AG04450 (cell line): ENCODE measurements around the gene COL9A2. TPM values are rescaled to one million over a fixed set of nuclear protein-coding genes. Genes with fewer than 3 reads are reported as not detected.

Source experiments
- CTCF ChIA-PET: fragments of 300-600, 350-600 bp; formaldehyde crosslinking; extraction: SDS; loops from one replicate; lab custom pipeline; 2022; ENCODE audit warnings: antibody characterized with exemption, inconsistent platforms; lab: Charles Lee
- POLR2A ChIA-PET: fragments of 350-600 bp; formaldehyde crosslinking; extraction: SDS; loops from one replicate; lab custom pipeline; 2021; ENCODE audit warnings: antibody characterized with exemption, inconsistent platforms; lab: Yijun Ruan, JAX
- DNase-seq: peaks from one replicate; pipeline ENCODE4 v3.0.0-alpha.2; 2011; ENCODE audit warnings: low read depth, low spot score
- H3K27ac ChIP-seq: one replicate; pipeline ENCODE4 v1.5.1; 2012; ENCODE audit warnings: low read depth, low read length, control low read depth
- H3K27me3 ChIP-seq: one replicate; pipeline ENCODE4 v1.6.0; 2012; ENCODE audit warnings: low read length; ENCODE audit not compliant: control insufficient read depth, insufficient read depth
- H3K4me3 ChIP-seq: 2 replicates; pipeline ENCODE4 v1.5.1; 2011; ENCODE audit warnings: mild to moderate bottlenecking, low read depth, low read length, control low read depth
- H3K9me3 ChIP-seq: 2 replicates; pipeline ENCODE4 v1.5.1; 2012; ENCODE audit warnings: low read length; ENCODE audit not compliant: control insufficient read depth, insufficient read depth
- CTCF ChIP-seq: IDR thresholded peaks from 2 replicates; pipeline ENCODE4 v1.5.1; 2011; ENCODE audit warnings: low read depth, low read length, control low read depth, inconsistent platforms
- polyA plus RNA-seq: library from polyadenylated mRNA; depleted of rRNA; stranded (reverse); fragments of >200 nt; gene quantifications from 2 replicates; pipeline ENCODE4 v1.2.3, GENCODE V29; 2011

The COL9A2 gene
- polyA plus RNA-seq, 1 experiment, result 1.1 TPM

GRCh38 chr1:40270152-40270834, 46.8 kb downstream of the COL9A2 start:
- ChIA-PET POLR2A (no interaction called here), CTCF (interaction anchor here (1.1 to 5.3 kb wide), 2 partner anchors 45 to 117 kb away, joined by 3 to 14 read pairs; no protein-coding TSS in a partner anchor)
- H3K9me3 ChIP-seq, result no peaks in the 10 kb centered on the region
- H3K27me3 ChIP-seq, result no peaks in the 10 kb centered on the region
- no peak overlapping the region for H3K4me3 ChIP-seq
- H3K27ac ChIP-seq, result no peak overlapping the region
- TF ChIP-seq CTCF, result no peak
- no peak for DNase-seq

- Histone ChIP-seq H3K4me3 (no peak overlapping the region), H3K27me3 (no peaks in the 10 kb centered on the region), H3K27ac (peak overlapping the region; percentile 66), H3K9me3 (no peaks in the 10 kb centered on the region)
- CTCF ChIA-PET, result interaction anchor here (0.6 to 1.0 kb wide), 3 partner anchors 47 to 137 kb away, joined by 3 to 7 read pairs (median 3); no protein-coding TSS in a partner anchor
- no peak for DNase-seq
- TF ChIP-seq CTCF, result no peak
- POLR2A ChIA-PET, result interaction anchor here (0.6 kb wide), 1 partner anchor 183 kb away, joined by 3 read pairs; no protein-coding TSS in a partner anchor
Observed at GRCh38 chr1:40268211-40268610, 48.9 kb downstream of the COL9A2 start.

- ChIA-PET CTCF (interaction anchor here (0.6 to 1.9 kb wide), 5 partner anchors 47 to 189 kb away, joined by 3 to 7 read pairs (median 3); no protein-coding TSS in a partner anchor), POLR2A (interaction anchor here (0.6 kb wide), 1 partner anchor 183 kb away, joined by 3 read pairs; no protein-coding TSS in a partner anchor)
- Histone ChIP-seq H3K27me3 (no peaks in the 10 kb centered on the region), H3K27ac (no peak overlapping the region), H3K9me3 (no peaks in the 10 kb centered on the region), H3K4me3 (no peak overlapping the region)
- peak; percentile 87 for DNase-seq
- TF ChIP-seq CTCF, result no peak
Observed at GRCh38 chr1:40267767-40268187, 49.3 kb downstream of the COL9A2 start.

GRCh38 chr1:40266786-40267535, 50.1 kb downstream of the COL9A2 start:
- CTCF ChIA-PET, result interaction anchor here (1.0 to 1.9 kb wide), 5 partner anchors 8 to 188 kb away, joined by 3 to 7 read pairs (median 3); no protein-coding TSS in a partner anchor
- H3K4me3 ChIP-seq, result no peak overlapping the region
- H3K9me3 ChIP-seq, result no peaks in the 10 kb centered on the region

More at GRCh38 chr1:40266786-40267535, 50.1 kb downstream of the COL9A2 start:
- Histone ChIP-seq H3K27ac (peak overlapping the region; percentile 75), H3K27me3 (no peaks in the 10 kb centered on the region)
- no peak for DNase-seq
- no peak for TF ChIP-seq CTCF
- POLR2A ChIA-PET, result no interaction called here
